Naive thymus-derived CD8-positive, alpha-beta T cell (primary cell): ENCODE measurements around the gene MYO16. TPM values are rescaled to one million over a fixed set of nuclear protein-coding genes. Genes with fewer than 3 reads are reported as not detected.
"Not testable (repeated sequence)": the region's sequence is repeated elsewhere in the genome, so short reads cannot be mapped to it uniquely, and the experiment has no call there.

Source experiments
- ATAC-seq, 2 donors: fragments of 150-1000 bp; cut with Tn5 transposase in 1 of 2; sonication (Bioruptor Pico), chemical (Tn5 transposase) in 1 of 2; 1 replicate in 1 of 2; 2 replicates in 1 of 2; pipeline ENCODE4 v1.10.0; 2021; ENCODE audit warnings: mild to moderate bottlenecking in 2 of 2, moderate library complexity in 2 of 2
- POLR2A ChIA-PET: fragments of 350-600 bp; sonication (Branson Sonifier 250); formaldehyde crosslinking; loops from one replicate; lab custom pipeline; 2021; ENCODE audit warnings: antibody characterized with exemption; lab: Charles Lee
- DNase-seq, 10 donors: peaks; one replicate each; pipeline versions ENCODE4 v3.0.0 to v3.0.0-alpha.2; 2020 to 2022
- H3K27ac Mint-ChIP-seq, 10 donors: one replicate each; pipeline ENCODE4 v1.8.0; 2020 to 2022; ENCODE audit warnings: mild to moderate bottlenecking in 10 of 10, mixed read lengths in 10 of 10, moderate library complexity in 4 of 10, inconsistent platforms in 1 of 10
- H3K27me3 Mint-ChIP-seq, 5 donors: one replicate each; pipeline ENCODE4 v1.8.0; 2021 to 2022; ENCODE audit warnings: mixed read lengths in 5 of 5
- H3K36me3 Mint-ChIP-seq, 3 donors: one replicate each; pipeline ENCODE4 v1.8.0; 2020 to 2022; ENCODE audit warnings: mixed read lengths in 3 of 3, mild to moderate bottlenecking in 2 of 3, inconsistent platforms in 1 of 3
- H3K4me1 Mint-ChIP-seq, 4 donors: one replicate each; pipeline ENCODE4 v1.8.0; 2021 to 2022; ENCODE audit warnings: mixed read lengths in 4 of 4
- H3K4me3 Mint-ChIP-seq, 10 donors: one replicate each; pipeline ENCODE4 v1.8.0; 2020 to 2022; ENCODE audit warnings: mild to moderate bottlenecking in 10 of 10, mixed read lengths in 10 of 10, moderate library complexity in 6 of 10, inconsistent platforms in 1 of 10
- H3K9me3 Mint-ChIP-seq, 9 donors: one replicate each; pipeline ENCODE4 v1.8.0; 2020 to 2022; ENCODE audit warnings: mixed read lengths in 9 of 9, mild to moderate bottlenecking in 3 of 9, inconsistent platforms in 1 of 9, moderate library complexity in 1 of 9
- polyA plus RNA-seq, 3 donors: library from polyadenylated mRNA; unstranded; fragments of 300-500 nt; fragmentation: Illumina TruSeq; gene quantifications; one replicate each; pipeline ENCODE4 v1.2.3, GENCODE V29; 2021
- total RNA-seq, 8 experiments: library from RNA in 2 of 8; stranded (reverse) in 2 of 8; gene quantifications; one replicate each; pipeline ENCODE4 v1.2.3 and lab custom pipeline; 2021 to 2026

The MYO16 gene
- total and polyA plus RNA-seq, 5 experiments from 2014 or later = not detected

GRCh38 chr13:109205315-109205714 lies 575.9 kb downstream of the MYO16 start:
- no peak for DNase-seq
- ATAC-seq = no peak
- H3K9me3 Mint-ChIP-seq = peaks cover 0 to 1% (median 0%) of the 10 kb centered on the region in 9 donors
- POLR2A ChIA-PET = no interaction called here
- H3K4me3 Mint-ChIP-seq = no peak overlapping the region
- peaks cover 0 to 2% (median 0%) of the 10 kb centered on the region in 4 donors for H3K4me1 Mint-ChIP-seq
- H3K27me3 Mint-ChIP-seq = peaks cover 1 to 12% (median 9%) of the 10 kb centered on the region in 5 donors
- H3K27ac Mint-ChIP-seq = no peak overlapping the region
- H3K36me3 Mint-ChIP-seq = no peaks in the 10 kb centered on the region

GRCh38 chr13:109206616-109207015 lies 577.2 kb downstream of the MYO16 start:
- POLR2A ChIA-PET = no interaction called here
- Mint-ChIP-seq H3K4me1 (peaks cover 0 to 2% (median 0%) of the 10 kb centered on the region in 4 donors), H3K36me3 (no peaks in the 10 kb centered on the region), H3K9me3 (peaks cover 0 to 1% (median 0%) of the 10 kb centered on the region in 9 donors), H3K27me3 (peaks cover 1 to 10% (median 8%) of the 10 kb centered on the region in 5 donors), H3K27ac (no peak overlapping the region), H3K4me3 (no peak overlapping the region)
- DNase-seq (no peak), ATAC-seq (peak in 1 of 2 donors; percentile 46)

- peaks cover 0 to 1% (median 0%) of the 10 kb centered on the region in 9 donors for H3K9me3 Mint-ChIP-seq
- DNase-seq (no peak), ATAC-seq (no peak)
- H3K4me3 Mint-ChIP-seq = no peak overlapping the region
- no peak overlapping the region for H3K27ac Mint-ChIP-seq
- POLR2A ChIA-PET = no interaction called here
- peaks cover 0 to 2% (median 0%) of the 10 kb centered on the region in 4 donors for H3K4me1 Mint-ChIP-seq
- no peaks in the 10 kb centered on the region for H3K36me3 Mint-ChIP-seq
- peaks cover 0 to 10% (median 6%) of the 10 kb centered on the region in 5 donors for H3K27me3 Mint-ChIP-seq
Observed at GRCh38 chr13:109207622-109208021, 578.2 kb downstream of the MYO16 start.

- DNase-seq (no peak), ATAC-seq (no peak)
- POLR2A ChIA-PET = no interaction called here
- Mint-ChIP-seq H3K9me3 (peaks cover 0 to 1% (median 0%) of the 10 kb centered on the region in 9 donors), H3K36me3 (no peaks in the 10 kb centered on the region), H3K4me3 (no peak overlapping the region), H3K27me3 (peaks cover 0 to 8% (median 4%) of the 10 kb centered on the region in 5 donors), H3K27ac (no peak overlapping the region), H3K4me1 (peaks cover 0 to 2% (median 0%) of the 10 kb centered on the region in 4 donors)
Observed at GRCh38 chr13:109208522-109208921, 579.1 kb downstream of the MYO16 start.

GRCh38 chr13:109209526-109209925 lies 580.1 kb downstream of the MYO16 start:
- POLR2A ChIA-PET = no interaction called here
- H3K27ac Mint-ChIP-seq = no peak overlapping the region
- no peaks in the 10 kb centered on the region for H3K9me3 Mint-ChIP-seq
- H3K4me1 Mint-ChIP-seq = peaks cover 0 to 2% (median 0%) of the 10 kb centered on the region in 4 donors
- no peak overlapping the region for H3K4me3 Mint-ChIP-seq
- ATAC-seq (no peak), DNase-seq (no peak)
- no peaks in the 10 kb centered on the region for H3K36me3 Mint-ChIP-seq
- H3K27me3 Mint-ChIP-seq = peaks cover 0 to 8% (median 4%) of the 10 kb centered on the region in 5 donors

- no peak overlapping the region for H3K27ac Mint-ChIP-seq
Observed at GRCh38 chr13:109211616-109212015, 582.2 kb downstream of the MYO16 start.

GRCh38 chr13:109212650-109213049 lies 583.2 kb downstream of the MYO16 start:
- Mint-ChIP-seq H3K27ac (no peak overlapping the region), H3K9me3 (no peaks in the 10 kb centered on the region), H3K4me1 (peaks cover 0 to 2% (median 0%) of the 10 kb centered on the region in 4 donors), H3K27me3 (peaks cover 0 to 4% (median 4%) of the 10 kb centered on the region in 5 donors), H3K36me3 (no peaks in the 10 kb centered on the region), H3K4me3 (no peak overlapping the region)
- DNase-seq (no peak), ATAC-seq (no peak)
- POLR2A ChIA-PET = no interaction called here

More at GRCh38 chr13:109211616-109212015, 582.2 kb downstream of the MYO16 start:
- H3K4me1 Mint-ChIP-seq = peaks cover 0 to 2% (median 0%) of the 10 kb centered on the region in 4 donors
- H3K36me3 Mint-ChIP-seq = no peaks in the 10 kb centered on the region
- no peaks in the 10 kb centered on the region for H3K9me3 Mint-ChIP-seq
- peaks cover 0 to 8% (median 4%) of the 10 kb centered on the region in 5 donors for H3K27me3 Mint-ChIP-seq
- ATAC-seq (no peak), DNase-seq (no peak)
- no peak overlapping the region for H3K4me3 Mint-ChIP-seq
- POLR2A ChIA-PET = no interaction called here

- Mint-ChIP-seq H3K27me3 (peaks cover 0 to 4% (median 0%) of the 10 kb centered on the region in 5 donors), H3K4me1 (no peaks in the 10 kb centered on the region), H3K4me3 (no peak overlapping the region), H3K27ac (no peak overlapping the region), H3K36me3 (no peaks in the 10 kb centered on the region), H3K9me3 (no peaks in the 10 kb centered on the region)
- DNase-seq (no peak), ATAC-seq (no peak)
- POLR2A ChIA-PET = no interaction called here
Observed at GRCh38 chr13:109213714-109214113, 584.3 kb downstream of the MYO16 start.

GRCh38 chr13:109214393-109214792 lies 585.0 kb downstream of the MYO16 start:
- H3K36me3 Mint-ChIP-seq = no peaks in the 10 kb centered on the region

GRCh38 chr13:109215377-109215776 lies 586.0 kb downstream of the MYO16 start:
- ATAC-seq = peak in 1 of 2 donors; percentile 43
- H3K4me1 Mint-ChIP-seq = no peaks in the 10 kb centered on the region
- H3K27me3 Mint-ChIP-seq = peaks cover 0 to 4% (median 0%) of the 10 kb centered on the region in 5 donors
- no peaks in the 10 kb centered on the region for H3K36me3 Mint-ChIP-seq
- no peak overlapping the region for H3K27ac Mint-ChIP-seq
- no peaks in the 10 kb centered on the region for H3K9me3 Mint-ChIP-seq
- no peak for DNase-seq
- POLR2A ChIA-PET = no interaction called here
- H3K4me3 Mint-ChIP-seq = no peak overlapping the region

More at GRCh38 chr13:109214393-109214792, 585.0 kb downstream of the MYO16 start:
- no peak for ATAC-seq
- Mint-ChIP-seq H3K27me3 (peaks cover 0 to 4% (median 0%) of the 10 kb centered on the region in 5 donors), H3K9me3 (no peaks in the 10 kb centered on the region), H3K4me3 (no peak overlapping the region), H3K27ac (no peak overlapping the region), H3K4me1 (no peaks in the 10 kb centered on the region)
- POLR2A ChIA-PET = no interaction called here
- no peak for DNase-seq

- H3K27ac Mint-ChIP-seq, H3K36me3 Mint-ChIP-seq, H3K4me1 Mint-ChIP-seq, DNase-seq, H3K27me3 Mint-ChIP-seq, H3K4me3 Mint-ChIP-seq, POLR2A ChIA-PET, H3K9me3 Mint-ChIP-seq, ATAC-seq: not testable (repeated sequence)
Observed at GRCh38 chr13:109217510-109217909, 588.1 kb downstream of the MYO16 start.

- no peak overlapping the region for H3K4me3 Mint-ChIP-seq
- DNase-seq (no peak), ATAC-seq (no peak)
- H3K4me1 Mint-ChIP-seq = no peaks in the 10 kb centered on the region
- no peaks in the 10 kb centered on the region for H3K36me3 Mint-ChIP-seq
- H3K9me3 Mint-ChIP-seq = peaks cover 0 to 15% (median 8%) of the 10 kb centered on the region in 9 donors
- POLR2A ChIA-PET = no interaction called here
- peaks cover 0 to 27% (median 5%) of the 10 kb centered on the region in 5 donors for H3K27me3 Mint-ChIP-seq
- no peak overlapping the region for H3K27ac Mint-ChIP-seq
Observed at GRCh38 chr13:109220631-109221030, 591.2 kb downstream of the MYO16 start.

GRCh38 chr13:109224033-109224432 lies 594.6 kb downstream of the MYO16 start:
- Mint-ChIP-seq H3K4me1 (no peaks in the 10 kb centered on the region), H3K27ac (no peak overlapping the region), H3K4me3 (no peak overlapping the region), H3K36me3 (no peaks in the 10 kb centered on the region), H3K27me3 (peaks cover 0 to 35% (median 5%) of the 10 kb centered on the region in 5 donors), H3K9me3 (peaks cover 0 to 16% (median 8%) of the 10 kb centered on the region in 9 donors)
- no peak for ATAC-seq
- no peak for DNase-seq
- POLR2A ChIA-PET = no interaction called here

- Mint-ChIP-seq H3K4me3 (no peak overlapping the region), H3K9me3 (peaks cover 0 to 25% (median 14%) of the 10 kb centered on the region in 9 donors), H3K36me3 (peaks cover 0 to 9% (median 1%) of the 10 kb centered on the region in 3 donors), H3K4me1 (no peaks in the 10 kb centered on the region), H3K27ac (no peak overlapping the region), H3K27me3 (peaks cover 4 to 26% (median 11%) of the 10 kb centered on the region in 5 donors)
- POLR2A ChIA-PET = no interaction called here
- DNase-seq (no peak), ATAC-seq (no peak)
Observed at GRCh38 chr13:109226631-109227030, 597.2 kb downstream of the MYO16 start.
